Caco-2 (cell line): Measurements from ENCODE around the gene WRAP73. TPM values are rescaled to one million over a fixed set of nuclear protein-coding genes. Genes with fewer than 3 reads are reported as not detected.

Source experiments
- BruUV-seq: library from RNA; stranded (reverse); fragments of 400-500 nt; replicated peaks from 2 replicates; lab custom pipeline; 2021; lab: Mats Ljungman, UMichigan
- CTCF ChIA-PET: fragments of 300-600 bp; sonication (Branson Sonifier 250); formaldehyde crosslinking; loops from one replicate; lab custom pipeline; 2022; ENCODE audit warnings: antibody characterized with exemption; lab: Charles Lee
- POLR2A ChIA-PET: fragments of 300-600 bp; sonication (Branson Sonifier 250); formaldehyde crosslinking; loops from one replicate; lab custom pipeline; 2022; ENCODE audit warnings: antibody characterized with exemption; lab: Charles Lee
- DNase-seq, 2 experiments: peaks; one replicate each; pipeline versions ENCODE4 v3.0.0 to v3.0.0-alpha.2; 2020 to 2022
- H3K27me3 ChIP-seq: replicated peaks from 2 replicates; pipeline ENCODE4 v1.6.0; 2011; ENCODE audit warnings: low read length; ENCODE audit not compliant: control insufficient read depth, insufficient read depth
- H3K36me3 ChIP-seq: 2 replicates; pipeline ENCODE4 v1.5.1; 2011; ENCODE audit warnings: low read length; ENCODE audit not compliant: control insufficient read depth, insufficient read depth
- H3K4me1 ChIP-seq: fragments of 250-450 bp; sonication (Bioruptor Pico); 2 replicates; pipeline ENCODE4 v1.5.1; 2020; ENCODE audit warnings: mild to moderate bottlenecking
- H3K4me3 ChIP-seq: 2 replicates; pipeline ENCODE4 v1.5.1; 2011; ENCODE audit warnings: low read depth, mild to moderate bottlenecking, control low read depth, low read length
- H3K9me3 ChIP-seq: fragments of 250-450 bp; sonication (Bioruptor Pico); 2 replicates; pipeline ENCODE4 v1.5.1; 2020; ENCODE audit warnings: mild to moderate bottlenecking, moderate library complexity
- H3K27ac Mint-ChIP-seq: one replicate; pipeline ENCODE4 v1.8.0; 2022; ENCODE audit warnings: mixed read lengths; ENCODE audit not compliant: unreplicated experiment
- H3K27me3 Mint-ChIP-seq: one replicate; pipeline ENCODE4 v1.8.0; 2022; ENCODE audit warnings: mixed read lengths; ENCODE audit not compliant: insufficient read depth, unreplicated experiment
- H3K36me3 Mint-ChIP-seq: one replicate; pipeline ENCODE4 v1.8.0; 2022; ENCODE audit warnings: mild to moderate bottlenecking, mixed read lengths; ENCODE audit not compliant: insufficient read depth, unreplicated experiment
- H3K4me1 Mint-ChIP-seq: one replicate; pipeline ENCODE4 v1.8.0; 2022; ENCODE audit warnings: low read depth, mixed read lengths; ENCODE audit not compliant: unreplicated experiment
- H3K4me3 Mint-ChIP-seq: one replicate; pipeline ENCODE4 v1.8.0; 2022; ENCODE audit warnings: mild to moderate bottlenecking, moderate library complexity, mixed read lengths; ENCODE audit not compliant: unreplicated experiment
- H3K9me3 Mint-ChIP-seq: one replicate; pipeline ENCODE4 v1.8.0; 2022; ENCODE audit warnings: mixed read lengths; ENCODE audit not compliant: unreplicated experiment
- intact Hi-C: fragments of 100-400 bp; cut with micrococcal nuclease; formaldehyde crosslinking; loops from one replicate; pipeline ENCODE4 v1.10.0; 2022; ENCODE audit not compliant: unreplicated experiment
- total RNA-seq: library from RNA; stranded (reverse); gene quantifications from 2 replicates; pipeline ENCODE4 v1.2.3, GENCODE V29; 2022
- TF ChIP-seq, protein P1 (sequence below), 2 experiments: fragments of 200-600 bp in 1 of 2; IDR thresholded peaks; 1 replicate in 1 of 2; 2 replicates in 1 of 2; pipeline versions ENCODE4 v1.5.1 to v1.8.0; 2011 to 2022; ENCODE audit warnings: antibody characterized with exemption in 1 of 2, control low read depth in 1 of 2, inconsistent platforms in 1 of 2, low read depth in 1 of 2, low read length in 1 of 2, mild to moderate bottlenecking in 1 of 2, moderate library complexity in 1 of 2; ENCODE audit not compliant: insufficient read depth in 1 of 2, severe bottlenecking in 1 of 2, unreplicated experiment in 1 of 2

The WRAP73 gene
- total RNA-seq, 1 experiment from 2014 or later: 31.6 TPM

GRCh38 chr1:3600354-3600753 is 49.5 kb downstream of the WRAP73 start:
- no peaks in the 10 kb centered on the region for H3K4me1 Mint-ChIP-seq
- ChIA-PET POLR2A (no interaction called here), CTCF (no interaction called here)
- H3K27ac Mint-ChIP-seq: no peak overlapping the region
- H3K27me3 Mint-ChIP-seq: no peaks in the 10 kb centered on the region
- DNase-seq: no peak
- intact Hi-C loops: no loop called here
- Histone ChIP-seq H3K27me3 (no peaks in the 10 kb centered on the region), H3K36me3 (no peaks in the 10 kb centered on the region), H3K4me3 (no peak overlapping the region), H3K9me3 (no peaks in the 10 kb centered on the region; the same call in 1 of the 2 replicates), H3K4me1 (no peaks in the 10 kb centered on the region)
- no peak overlapping the region for H3K4me3 Mint-ChIP-seq
- H3K36me3 Mint-ChIP-seq: no peaks in the 10 kb centered on the region
- TF ChIP-seq, protein P1, sequence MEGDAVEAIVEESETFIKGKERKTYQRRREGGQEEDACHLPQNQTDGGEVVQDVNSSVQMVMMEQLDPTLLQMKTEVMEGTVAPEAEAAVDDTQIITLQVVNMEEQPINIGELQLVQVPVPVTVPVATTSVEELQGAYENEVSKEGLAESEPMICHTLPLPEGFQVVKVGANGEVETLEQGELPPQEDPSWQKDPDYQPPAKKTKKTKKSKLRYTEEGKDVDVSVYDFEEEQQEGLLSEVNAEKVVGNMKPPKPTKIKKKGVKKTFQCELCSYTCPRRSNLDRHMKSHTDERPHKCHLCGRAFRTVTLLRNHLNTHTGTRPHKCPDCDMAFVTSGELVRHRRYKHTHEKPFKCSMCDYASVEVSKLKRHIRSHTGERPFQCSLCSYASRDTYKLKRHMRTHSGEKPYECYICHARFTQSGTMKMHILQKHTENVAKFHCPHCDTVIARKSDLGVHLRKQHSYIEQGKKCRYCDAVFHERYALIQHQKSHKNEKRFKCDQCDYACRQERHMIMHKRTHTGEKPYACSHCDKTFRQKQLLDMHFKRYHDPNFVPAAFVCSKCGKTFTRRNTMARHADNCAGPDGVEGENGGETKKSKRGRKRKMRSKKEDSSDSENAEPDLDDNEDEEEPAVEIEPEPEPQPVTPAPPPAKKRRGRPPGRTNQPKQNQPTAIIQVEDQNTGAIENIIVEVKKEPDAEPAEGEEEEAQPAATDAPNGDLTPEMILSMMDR (IDR thresholded peaks at IDR 0.05; ENCODE audit: insufficient read depth in 1 of 2, low read depth in 1 of 2, low read length in 1 of 2, severe bottlenecking in 1 of 2, unreplicated experiment in 1 of 2): no peak
- BruUV-seq: no TSS peak
- no peaks in the 10 kb centered on the region for H3K9me3 Mint-ChIP-seq

- Mint-ChIP-seq H3K4me3 (no peak overlapping the region), H3K4me1 (no peaks in the 10 kb centered on the region), H3K36me3 (no peaks in the 10 kb centered on the region), H3K9me3 (no peaks in the 10 kb centered on the region), H3K27me3 (no peaks in the 10 kb centered on the region), H3K27ac (no peak overlapping the region)
- POLR2A ChIA-PET: no interaction called here
- CTCF ChIA-PET: no interaction called here
- Histone ChIP-seq H3K4me3 (no peak overlapping the region), H3K4me1 (no peaks in the 10 kb centered on the region), H3K27me3 (no peaks in the 10 kb centered on the region), H3K36me3 (no peaks in the 10 kb centered on the region), H3K9me3 (no peaks in the 10 kb centered on the region; the same call in 1 of the 2 replicates)
- TF ChIP-seq, protein P1 (IDR thresholded peaks at IDR 0.05; ENCODE audit: insufficient read depth in 1 of 2, low read depth in 1 of 2, low read length in 1 of 2, severe bottlenecking in 1 of 2, unreplicated experiment in 1 of 2): no peak
- no TSS peak for BruUV-seq
- intact Hi-C loops: no loop called here
- DNase-seq: no peak
Measured at GRCh38 chr1:3599816-3600215, 50.1 kb downstream of the WRAP73 start.

DNA sequence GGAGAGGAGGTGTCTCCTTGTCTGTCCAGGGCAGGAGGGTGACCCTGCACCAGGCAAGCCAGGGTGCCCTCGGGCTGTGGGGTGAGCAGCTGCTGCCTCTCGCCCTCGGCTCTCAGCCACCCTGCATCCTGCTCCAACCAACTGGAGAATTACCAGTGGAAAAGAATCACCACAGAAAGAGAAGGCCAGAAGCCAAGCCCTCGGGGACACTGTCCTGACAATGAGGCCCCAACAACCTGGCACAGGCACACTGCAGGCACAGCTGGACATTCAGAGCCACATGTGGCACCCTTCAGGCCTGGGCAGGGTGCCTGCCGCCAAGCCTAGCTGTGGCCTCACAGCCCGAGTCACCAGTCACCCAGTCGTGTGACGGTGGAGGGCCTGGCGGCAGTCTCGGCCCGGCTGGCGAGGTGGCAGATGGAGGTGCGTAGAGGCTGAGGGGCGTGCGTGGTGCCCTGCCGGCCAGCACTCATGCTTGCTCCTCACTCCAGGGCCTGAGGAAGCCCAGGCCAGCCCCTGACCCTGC is 50.6 kb downstream of the WRAP73 start:
- Histone ChIP-seq H3K36me3 (no peaks in the 10 kb centered on the region), H3K4me3 (no peak overlapping the region), H3K4me1 (no peaks in the 10 kb centered on the region), H3K27me3 (no peaks in the 10 kb centered on the region), H3K9me3 (no peaks in the 10 kb centered on the region; the same call in 1 of the 2 replicates)
- H3K27ac Mint-ChIP-seq: no peak overlapping the region
- no peak for DNase-seq
- H3K36me3 Mint-ChIP-seq: no peaks in the 10 kb centered on the region
- intact Hi-C loops: no loop called here
- no peaks in the 10 kb centered on the region for H3K4me1 Mint-ChIP-seq
- POLR2A ChIA-PET: no interaction called here
- TF ChIP-seq, protein P1 (IDR thresholded peaks at IDR 0.05; ENCODE audit: insufficient read depth in 1 of 2, low read depth in 1 of 2, low read length in 1 of 2, severe bottlenecking in 1 of 2, unreplicated experiment in 1 of 2): no peak
- no peaks in the 10 kb centered on the region for H3K9me3 Mint-ChIP-seq
- H3K4me3 Mint-ChIP-seq: no peak overlapping the region
- BruUV-seq: no TSS peak
- CTCF ChIA-PET: no interaction called here
- H3K27me3 Mint-ChIP-seq: no peaks in the 10 kb centered on the region
